ACC112 (cell line): ENCODE data around the gene MERTK.
"Not testable (repeated sequence)": the region's sequence is repeated elsewhere in the genome, so short reads cannot be mapped to it uniquely, and the experiment has no call there.

Source experiments
- H2AFZ ChIP-seq: fragments of 200-600 bp; sonication (generic); one replicate; pipeline ENCODE4 v1.6.0; 2017; ENCODE audit warnings: antibody characterized with exemption, low read length; ENCODE audit not compliant: unreplicated experiment
- H3K27ac ChIP-seq: fragments of 200-600 bp; sonication (generic); 2 replicates; pipeline ENCODE4 v1.5.1; 2014; ENCODE audit warnings: low read depth, mild to moderate bottlenecking, antibody characterized with exemption, low read length, moderate library complexity
- H3K27me3 ChIP-seq: fragments of 200-600 bp; sonication (generic); 2 replicates; pipeline ENCODE4 v1.6.1; 2014; ENCODE audit warnings: mild to moderate bottlenecking, antibody characterized with exemption, low read length, moderate library complexity, mixed read lengths; ENCODE audit not compliant: insufficient read depth
- H3K36me3 ChIP-seq: fragments of 200-600 bp; sonication (generic); 2 replicates; pipeline ENCODE4 v1.6.1; 2016; ENCODE audit warnings: mild to moderate bottlenecking, antibody characterized with exemption, low read length, moderate library complexity, mixed read lengths; ENCODE audit not compliant: insufficient read depth
- H3K4me1 ChIP-seq: fragments of 200-600 bp; sonication (generic); one replicate; pipeline ENCODE4 v1.6.1; 2016; ENCODE audit warnings: low read length, mixed read lengths; ENCODE audit not compliant: insufficient read depth, unreplicated experiment, control insufficient read depth
- H3K4me3 ChIP-seq: fragments of 200-600 bp; sonication (generic); 2 replicates; pipeline ENCODE4 v1.5.1; 2014; ENCODE audit warnings: mild to moderate bottlenecking, low read depth, low read length
- H3K79me2 ChIP-seq: fragments of 200-600 bp; sonication (generic); one replicate; pipeline ENCODE4 v1.6.0; 2016; ENCODE audit warnings: low read length; ENCODE audit not compliant: control insufficient read depth, unreplicated experiment, insufficient read depth

Gene MERTK

DNA sequence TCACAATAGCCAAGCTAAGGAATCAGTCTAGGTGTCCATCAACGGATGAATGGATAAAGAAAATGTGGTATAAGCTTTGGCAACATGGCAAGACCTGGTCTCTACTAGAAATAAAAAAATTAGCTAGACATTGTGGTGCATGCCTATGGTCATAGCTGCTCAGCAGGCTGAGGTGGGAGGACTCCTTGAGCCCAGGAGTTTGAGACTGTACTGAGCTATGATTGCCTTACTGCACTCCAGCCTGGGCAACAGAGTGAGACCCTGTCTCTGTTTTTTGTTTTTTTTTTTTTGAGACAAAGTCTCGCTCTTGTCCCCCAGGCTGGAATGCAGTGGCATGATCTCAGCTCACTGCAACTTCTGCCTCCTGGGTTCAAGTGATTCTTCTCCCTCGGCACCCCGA lies 11.6 kb downstream of the MERTK start:
- H2AFZ ChIP-seq, H3K27me3 ChIP-seq, H3K36me3 ChIP-seq, H3K4me1 ChIP-seq, H3K4me3 ChIP-seq, H3K27ac ChIP-seq, H3K79me2 ChIP-seq: not testable (repeated sequence)

DNA sequence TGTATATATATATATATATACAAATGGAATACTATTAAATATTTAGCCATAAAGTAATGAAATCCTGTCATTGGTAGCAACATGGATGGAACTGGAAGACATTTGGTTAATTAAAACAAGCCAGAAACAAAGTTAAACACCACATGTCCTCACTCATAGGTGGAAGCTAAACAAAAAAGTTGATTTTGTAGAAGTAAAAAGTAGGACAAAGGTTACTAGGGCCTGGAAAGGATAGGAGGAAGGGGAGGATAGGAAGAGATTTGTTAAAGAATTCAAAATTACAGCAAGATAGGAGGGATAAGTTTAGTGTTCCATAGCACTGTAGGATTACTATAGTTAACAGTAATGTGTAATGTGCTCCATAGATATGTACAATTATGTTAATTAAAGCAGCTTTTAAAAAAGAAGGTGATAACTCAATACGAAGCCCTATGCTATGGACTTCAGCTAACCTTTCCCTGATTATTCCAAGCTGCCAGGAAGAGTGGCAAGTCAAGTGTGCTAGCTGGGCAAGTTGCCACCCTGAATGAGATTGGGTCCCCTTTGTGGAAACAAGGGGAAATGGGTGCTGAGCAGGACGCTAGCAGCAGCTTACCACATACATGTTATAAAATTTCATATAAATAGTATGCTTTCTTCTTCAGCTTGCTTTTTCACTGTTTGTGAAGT lies 12.3 kb downstream of the MERTK start:
- Histone ChIP-seq H3K4me3 (no peak overlapping the region), H3K27ac (no peak overlapping the region), H3K27me3 (no peaks in the 10 kb centered on the region), H3K4me1 (peaks cover 10% of the 10 kb centered on the region), H3K79me2 (no peaks in the 10 kb centered on the region), H2AFZ (no peak overlapping the region), H3K36me3 (no peaks in the 10 kb centered on the region)

DNA sequence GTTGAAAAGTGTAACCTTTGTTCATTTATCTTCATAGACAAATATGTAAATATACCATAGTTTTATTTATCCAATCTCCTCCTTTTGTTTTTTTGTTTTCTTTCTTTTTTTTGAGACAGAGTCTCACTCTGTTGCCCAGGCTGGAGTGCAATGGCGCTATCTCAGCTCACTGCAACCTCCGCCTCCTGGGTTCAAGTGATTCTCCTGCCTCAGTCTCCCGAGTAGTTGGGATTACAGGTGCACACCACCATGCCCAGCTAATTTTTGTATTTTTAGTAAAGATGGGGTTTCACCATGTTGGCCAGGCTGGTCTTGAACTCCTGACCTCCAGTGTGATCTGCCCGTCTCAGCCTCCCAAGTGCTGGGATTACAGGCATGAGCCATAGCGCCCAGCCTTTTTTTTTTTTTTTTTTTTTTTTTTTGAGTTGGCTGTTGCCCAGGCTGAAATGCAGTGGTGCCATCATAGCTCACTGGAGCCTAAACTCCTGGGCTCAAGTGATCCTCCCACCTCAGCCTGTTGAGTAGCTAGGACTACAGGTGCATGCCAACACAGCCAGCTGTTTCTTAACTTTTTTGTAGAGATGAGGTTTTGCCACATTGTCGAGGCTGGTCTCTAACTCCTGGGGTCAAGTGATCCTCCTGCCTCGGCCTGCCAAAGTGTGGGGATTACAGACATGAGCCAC lies 13.0 kb downstream of the MERTK start:
- H3K4me3 ChIP-seq, H2AFZ ChIP-seq, H3K36me3 ChIP-seq, H3K27ac ChIP-seq, H3K4me1 ChIP-seq, H3K79me2 ChIP-seq, H3K27me3 ChIP-seq: not testable (repeated sequence)

DNA sequence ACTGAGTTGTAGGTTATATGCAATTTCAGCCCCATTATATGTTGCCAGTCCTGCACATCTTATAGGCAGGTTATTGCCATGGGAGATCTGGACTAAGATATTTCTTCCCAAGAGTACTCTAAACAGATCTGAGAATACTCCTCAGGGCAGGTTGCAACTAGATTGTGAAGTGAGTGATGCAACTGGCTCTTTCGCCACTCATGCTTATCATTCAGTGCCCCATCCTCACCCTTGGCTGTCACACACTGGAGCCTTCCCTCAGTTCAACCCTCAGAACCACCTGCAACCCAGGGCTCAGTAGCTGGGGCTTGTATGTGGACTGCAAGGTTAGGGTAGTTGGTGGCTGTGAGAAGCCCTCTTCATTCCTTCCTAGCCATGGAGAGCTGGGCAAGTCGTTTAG lies 14.1 kb downstream of the MERTK start:
- no peaks in the 10 kb centered on the region for H3K36me3 ChIP-seq
- H3K27me3 ChIP-seq: no peaks in the 10 kb centered on the region
- H3K79me2 ChIP-seq: no peaks in the 10 kb centered on the region
- H2AFZ ChIP-seq: no peak overlapping the region
- H3K27ac ChIP-seq: no peak overlapping the region
- H3K4me1 ChIP-seq: no peaks in the 10 kb centered on the region
- no peak overlapping the region for H3K4me3 ChIP-seq

DNA sequence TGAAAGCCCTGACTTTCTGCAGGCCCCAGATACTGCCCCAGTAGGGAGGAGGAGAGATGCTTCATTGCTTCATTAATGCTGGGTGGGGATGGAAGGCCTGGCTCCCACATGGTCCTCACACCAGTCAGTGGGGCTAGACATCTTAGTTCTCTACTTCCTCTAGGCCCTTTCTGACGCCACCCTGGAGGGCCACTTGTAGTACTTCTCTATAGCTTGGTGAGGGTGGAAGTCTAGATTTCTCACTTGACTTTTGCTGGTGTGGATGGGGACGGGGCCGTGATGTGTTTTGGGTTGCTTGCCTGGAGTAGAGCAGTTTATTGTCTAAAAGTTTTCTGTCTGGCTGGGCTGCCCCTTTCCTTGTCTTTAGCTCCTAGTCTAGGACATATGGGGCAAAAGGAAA lies 18.7 kb downstream of the MERTK start:
- no peaks in the 10 kb centered on the region for H3K27me3 ChIP-seq
- peaks cover 21% of the 10 kb centered on the region for H3K4me1 ChIP-seq
- H3K36me3 ChIP-seq: no peaks in the 10 kb centered on the region
- no peaks in the 10 kb centered on the region for H3K79me2 ChIP-seq
- H3K27ac ChIP-seq: no peak overlapping the region
- no peak overlapping the region for H3K4me3 ChIP-seq
- H2AFZ ChIP-seq: no peak overlapping the region

DNA sequence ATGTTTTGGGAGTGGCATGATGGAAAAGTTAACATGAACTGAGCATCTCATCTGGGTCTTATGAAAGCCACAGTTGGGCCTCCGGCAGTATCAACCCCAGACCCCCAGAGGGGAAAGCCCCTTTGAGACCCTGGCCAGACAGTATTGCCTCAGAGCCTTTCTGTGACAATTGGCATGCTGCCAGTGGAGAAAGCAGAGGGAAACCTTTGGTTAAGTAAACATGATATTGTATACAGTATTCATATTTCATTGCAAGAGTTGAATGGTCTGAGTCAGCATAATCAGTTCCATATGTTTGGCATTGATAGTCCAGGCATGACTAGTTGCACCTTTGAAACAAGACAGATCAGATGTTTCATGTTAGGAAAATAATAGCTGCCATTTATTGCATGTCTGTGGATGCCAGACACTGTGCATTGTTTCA lies 20.0 kb downstream of the MERTK start:
- Histone ChIP-seq H3K36me3 (no peaks in the 10 kb centered on the region), H3K79me2 (no peaks in the 10 kb centered on the region), H3K4me3 (no peak overlapping the region), H2AFZ (no peak overlapping the region), H3K4me1 (peaks cover 21% of the 10 kb centered on the region), H3K27ac (no peak overlapping the region), H3K27me3 (no peaks in the 10 kb centered on the region)

DNA sequence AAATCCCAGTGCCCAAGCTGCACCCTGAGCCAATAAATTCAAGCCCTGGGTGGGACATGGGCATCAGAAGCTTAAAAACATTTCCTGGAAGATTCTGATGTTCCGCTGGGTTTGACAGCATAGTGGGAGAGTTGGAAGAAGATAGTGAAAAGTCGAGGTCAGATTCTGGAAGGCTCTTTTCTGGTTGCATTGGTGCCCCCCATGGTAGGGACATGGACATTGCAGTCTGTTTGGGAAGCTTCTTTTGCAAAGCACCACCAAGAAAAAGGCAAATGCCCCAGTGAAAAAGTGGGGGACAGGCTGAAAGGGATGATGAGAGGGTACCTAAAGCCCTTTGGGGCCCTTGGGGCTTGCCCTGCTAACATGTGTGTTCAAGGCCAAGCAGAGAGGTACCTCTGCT lies 21.0 kb downstream of the MERTK start:
- H3K27me3 ChIP-seq: no peaks in the 10 kb centered on the region
- peaks cover 21% of the 10 kb centered on the region for H3K4me1 ChIP-seq
- no peak overlapping the region for H3K27ac ChIP-seq
- H2AFZ ChIP-seq: no peak overlapping the region
- H3K36me3 ChIP-seq: no peaks in the 10 kb centered on the region
- no peak overlapping the region for H3K4me3 ChIP-seq
- H3K79me2 ChIP-seq: no peaks in the 10 kb centered on the region

DNA sequence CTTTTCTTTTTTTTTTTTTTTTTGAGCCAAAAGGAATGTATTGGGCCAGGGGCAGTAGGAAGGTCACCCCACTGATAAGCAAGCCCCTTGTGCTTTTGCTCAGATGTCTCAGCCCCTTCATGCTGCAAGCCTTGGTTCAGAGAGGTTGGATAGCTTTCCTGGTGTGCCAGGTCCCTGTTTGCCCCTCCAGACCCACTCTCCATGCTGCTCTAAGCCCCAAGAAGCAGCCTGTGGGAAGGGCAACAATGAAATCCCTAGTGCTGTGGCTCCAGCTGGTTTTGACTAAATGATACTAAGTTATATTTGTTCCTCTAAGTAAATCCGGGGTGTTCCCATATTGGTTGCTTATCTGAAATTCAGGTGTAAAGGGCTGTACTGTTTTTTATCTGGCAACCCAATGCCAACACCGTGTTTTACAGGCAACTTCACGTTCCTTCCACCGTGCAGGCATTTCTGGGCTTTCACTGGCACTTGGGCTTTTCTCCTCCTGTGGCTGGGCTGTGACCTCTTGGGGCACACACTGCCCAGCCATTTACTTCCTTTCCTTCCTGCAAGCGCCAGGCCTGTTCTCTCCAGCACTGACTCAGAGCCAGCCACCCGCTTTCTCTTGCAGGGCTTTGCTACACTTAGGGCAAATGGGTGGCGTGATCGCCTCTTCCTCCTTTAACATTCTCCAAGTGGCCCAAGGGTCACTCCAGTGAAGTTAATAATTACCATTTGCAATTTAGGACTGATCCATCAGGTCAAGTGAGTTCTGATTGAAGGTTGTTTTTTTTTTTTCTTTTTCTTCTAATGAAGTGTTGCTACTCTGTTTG lies 21.6 kb downstream of the MERTK start:
- Histone ChIP-seq H3K27ac (no peak overlapping the region), H2AFZ (no peak overlapping the region), H3K36me3 (no peaks in the 10 kb centered on the region), H3K4me3 (no peak overlapping the region), H3K4me1 (peaks cover 21% of the 10 kb centered on the region), H3K79me2 (no peaks in the 10 kb centered on the region), H3K27me3 (no peaks in the 10 kb centered on the region)

DNA sequence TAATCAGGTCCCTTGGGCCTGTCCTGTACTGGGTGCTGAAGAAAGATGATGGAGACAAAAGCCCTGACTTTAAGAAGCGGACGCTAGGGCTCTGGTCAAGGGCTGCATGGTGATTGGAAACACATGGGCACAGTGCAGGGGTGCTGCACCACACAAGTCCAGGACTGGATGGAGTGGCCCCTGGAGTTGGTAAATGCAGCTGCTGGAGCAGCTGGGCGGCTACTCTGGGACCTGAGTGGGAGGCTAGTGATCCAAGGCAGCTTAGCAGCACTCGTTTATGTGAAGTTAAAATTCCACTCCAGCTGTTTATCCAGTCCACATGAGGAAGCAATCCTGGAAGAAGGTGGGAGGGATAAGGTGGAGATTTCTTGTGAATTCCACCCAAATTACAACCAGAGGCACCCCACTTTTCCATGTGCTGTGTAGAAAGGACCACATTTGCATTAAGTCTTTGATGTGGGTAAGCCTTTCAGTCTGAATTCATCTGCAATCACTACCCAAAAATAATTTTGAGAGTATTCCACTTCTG lies 24.9 kb downstream of the MERTK start:
- Histone ChIP-seq H3K27me3 (no peaks in the 10 kb centered on the region), H3K4me1 (peaks cover 26% of the 10 kb centered on the region), H3K27ac (no peak overlapping the region), H3K4me3 (no peak overlapping the region), H2AFZ (no peak overlapping the region), H3K36me3 (no peaks in the 10 kb centered on the region), H3K79me2 (no peaks in the 10 kb centered on the region)

DNA sequence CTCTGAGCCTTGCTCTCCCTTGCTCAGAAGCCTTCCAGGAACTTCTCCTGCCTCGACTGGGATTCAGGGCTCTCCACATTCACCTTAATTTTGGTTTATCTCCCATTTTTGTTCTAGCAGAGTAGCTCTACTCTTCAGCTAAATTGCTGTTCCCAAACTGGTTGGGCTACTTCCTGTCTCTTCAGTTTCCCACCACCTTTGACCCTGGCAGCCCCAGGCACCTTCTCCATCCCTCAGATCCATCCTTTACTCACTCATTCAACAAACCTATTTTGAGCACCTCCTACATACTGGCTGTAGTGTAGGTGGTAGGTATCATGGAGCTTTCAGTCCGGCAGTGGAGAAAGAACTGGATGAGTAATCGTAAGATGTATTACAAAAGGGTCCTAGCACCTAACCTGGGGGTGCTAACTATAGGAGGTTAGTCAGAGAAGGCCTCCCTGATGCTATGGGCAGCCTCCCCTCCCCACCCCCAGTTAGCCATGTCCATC lies 26.3 kb downstream of the MERTK start:
- H3K36me3 ChIP-seq: no peaks in the 10 kb centered on the region
- no peak overlapping the region for H2AFZ ChIP-seq
- H3K4me3 ChIP-seq: no peak overlapping the region
- no peaks in the 10 kb centered on the region for H3K27me3 ChIP-seq
- no peak overlapping the region for H3K27ac ChIP-seq
- no peaks in the 10 kb centered on the region for H3K79me2 ChIP-seq
- H3K4me1 ChIP-seq: peaks cover 16% of the 10 kb centered on the region
